BE2C (cell line): ENCODE data around the gene GHRL. TPM values are rescaled to one million over a fixed set of nuclear protein-coding genes. Genes with fewer than 3 reads are reported as not detected.

Source experiments
- DNase-seq: peaks from one replicate; pipeline ENCODE4 v3.0.0-alpha.2; 2020
- H3K27me3 ChIP-seq: fragments of 250-450 bp; sonication (Bioruptor Pico); 2 replicates; pipeline ENCODE4 v1.5.1; 2020; ENCODE audit warnings: mild to moderate bottlenecking
- H3K36me3 ChIP-seq: fragments of 250-450 bp; sonication (Bioruptor Pico); 2 replicates; pipeline ENCODE4 v1.5.1; 2020; ENCODE audit warnings: mild to moderate bottlenecking
- H3K4me1 ChIP-seq: fragments of 250-450 bp; sonication (Bioruptor Pico); 2 replicates; pipeline ENCODE4 v1.5.1; 2020
- H3K4me3 ChIP-seq: 2 replicates; pipeline ENCODE4 v1.5.1; 2011; ENCODE audit warnings: low read depth, low read length
- H3K9me3 ChIP-seq: fragments of 250-450 bp; sonication (Bioruptor Pico); 2 replicates; pipeline ENCODE4 v1.5.1; 2020
- polyA plus RNA-seq: library from polyadenylated mRNA; unstranded; fragments of >200 nt; gene quantifications from one replicate; pipeline ENCODE4 v1.2.1, GENCODE V29; 2012; ENCODE audit warnings: low read depth, missing spikeins; ENCODE audit not compliant: insufficient read length, insufficient read depth
- TF ChIP-seq, protein P1 (sequence below): IDR thresholded peaks from 2 replicates; pipeline ENCODE4 v1.5.1; 2012; ENCODE audit warnings: mild to moderate bottlenecking, low read depth, low read length

The GHRL gene
- not detected for polyA plus RNA-seq

GRCh38 chr3:10292505-10293419 is at the start of gene GHRL:
TSS of gene GHRL (minus strand) at chr3:10292947. CDS start at chr3:10290180, 2,767 bp downstream.
- no peak within 1 kb of the TSS for H3K4me3 ChIP-seq
- DNase-seq, result no peak
- no peaks in the 10 kb centered on the region for H3K36me3 ChIP-seq
- TF ChIP-seq, protein P1, sequence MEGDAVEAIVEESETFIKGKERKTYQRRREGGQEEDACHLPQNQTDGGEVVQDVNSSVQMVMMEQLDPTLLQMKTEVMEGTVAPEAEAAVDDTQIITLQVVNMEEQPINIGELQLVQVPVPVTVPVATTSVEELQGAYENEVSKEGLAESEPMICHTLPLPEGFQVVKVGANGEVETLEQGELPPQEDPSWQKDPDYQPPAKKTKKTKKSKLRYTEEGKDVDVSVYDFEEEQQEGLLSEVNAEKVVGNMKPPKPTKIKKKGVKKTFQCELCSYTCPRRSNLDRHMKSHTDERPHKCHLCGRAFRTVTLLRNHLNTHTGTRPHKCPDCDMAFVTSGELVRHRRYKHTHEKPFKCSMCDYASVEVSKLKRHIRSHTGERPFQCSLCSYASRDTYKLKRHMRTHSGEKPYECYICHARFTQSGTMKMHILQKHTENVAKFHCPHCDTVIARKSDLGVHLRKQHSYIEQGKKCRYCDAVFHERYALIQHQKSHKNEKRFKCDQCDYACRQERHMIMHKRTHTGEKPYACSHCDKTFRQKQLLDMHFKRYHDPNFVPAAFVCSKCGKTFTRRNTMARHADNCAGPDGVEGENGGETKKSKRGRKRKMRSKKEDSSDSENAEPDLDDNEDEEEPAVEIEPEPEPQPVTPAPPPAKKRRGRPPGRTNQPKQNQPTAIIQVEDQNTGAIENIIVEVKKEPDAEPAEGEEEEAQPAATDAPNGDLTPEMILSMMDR, result no peak
- H3K4me1 ChIP-seq, result no peaks in the 10 kb centered on the region
- H3K9me3 ChIP-seq, result no peaks in the 10 kb centered on the region
- H3K27me3 ChIP-seq, result no peaks in the 10 kb centered on the region

DNA sequence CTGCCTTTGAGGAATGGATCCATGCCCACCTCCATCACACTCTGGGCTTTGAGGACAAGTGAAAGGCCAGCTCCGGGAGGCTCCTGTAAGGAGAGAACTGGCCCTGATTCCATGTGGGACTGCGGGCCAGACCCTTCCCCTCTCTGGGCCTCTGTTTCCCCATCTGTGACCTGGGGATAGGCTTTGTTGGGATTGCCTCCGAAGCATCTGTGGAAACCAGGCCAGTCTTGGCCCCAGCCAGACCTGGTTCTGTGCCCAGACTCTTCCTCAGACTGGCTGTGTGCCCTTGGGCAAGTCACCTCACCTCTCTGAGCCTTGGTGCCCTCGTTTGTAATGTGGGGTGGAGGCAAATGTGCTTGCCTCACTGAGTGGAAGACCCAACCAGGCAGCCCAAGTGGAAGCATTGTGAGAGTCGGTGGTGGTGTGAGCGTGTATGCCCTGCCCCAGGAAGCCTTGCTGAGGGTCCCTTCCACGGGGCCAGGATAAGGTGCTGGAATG is 49.2 kb upstream of the GHRL start:
- DNase-seq, result no peak
- Histone ChIP-seq H3K36me3 (no peaks in the 10 kb centered on the region), H3K4me1 (no peaks in the 10 kb centered on the region)

DNA sequence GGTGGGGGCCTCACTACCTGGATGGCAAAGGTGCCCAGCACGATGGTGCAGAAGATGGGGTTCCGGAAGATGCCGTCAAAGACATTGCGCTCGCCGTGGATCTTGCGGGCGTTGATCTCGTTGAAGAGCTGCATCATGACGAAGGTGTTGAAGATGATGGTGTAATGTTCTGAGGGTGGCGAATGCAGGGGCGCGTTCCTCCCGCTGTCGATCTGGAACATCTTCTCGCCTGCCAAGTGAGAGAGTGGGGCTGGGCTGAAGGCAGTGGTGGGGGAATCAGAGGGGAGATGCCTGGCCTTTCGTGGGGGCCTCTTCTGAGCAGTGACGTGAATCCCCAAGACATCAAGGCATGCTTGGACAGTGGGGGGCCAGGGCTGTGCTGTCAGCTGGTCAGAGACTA is 47.7 kb upstream of the GHRL start:
- no peak for DNase-seq
- TF ChIP-seq, protein P1, result no peak
- no peaks in the 10 kb centered on the region for H3K36me3 ChIP-seq
- H3K4me1 ChIP-seq, result no peaks in the 10 kb centered on the region
- no peaks in the 10 kb centered on the region for H3K27me3 ChIP-seq
- no peaks in the 10 kb centered on the region for H3K9me3 ChIP-seq
- H3K4me3 ChIP-seq, result no peak overlapping the region

More for the DNA sequence above, 49.2 kb upstream of the GHRL start:
- Histone ChIP-seq H3K9me3 (no peaks in the 10 kb centered on the region), H3K4me3 (no peak overlapping the region), H3K27me3 (no peaks in the 10 kb centered on the region)
- TF ChIP-seq, protein P1, result no peak

DNA sequence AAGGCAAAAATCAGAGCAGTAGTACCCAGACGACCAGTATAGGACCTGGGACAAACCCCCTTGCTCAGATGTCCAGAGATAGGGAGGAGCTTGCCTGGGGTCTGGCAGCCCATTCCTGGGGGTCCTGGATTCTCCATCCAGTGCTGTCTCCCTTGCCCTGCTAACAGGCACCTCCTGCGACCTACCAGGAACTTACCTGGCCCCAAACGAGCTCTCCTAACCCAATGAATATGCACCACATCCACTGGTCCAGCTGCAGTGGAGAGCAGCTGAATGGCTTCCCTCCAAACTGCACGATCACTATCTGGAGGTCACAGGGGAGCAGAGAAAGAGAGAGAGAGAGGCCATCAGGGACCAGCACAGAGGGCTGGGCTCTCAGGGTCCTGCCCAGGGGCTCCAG is 47.3 kb upstream of the GHRL start:
- Histone ChIP-seq H3K4me3 (no peak overlapping the region), H3K4me1 (no peaks in the 10 kb centered on the region), H3K27me3 (no peaks in the 10 kb centered on the region), H3K36me3 (no peaks in the 10 kb centered on the region), H3K9me3 (no peaks in the 10 kb centered on the region)
- no peak for DNase-seq
- TF ChIP-seq, protein P1, result no peak

GRCh38 chr3:10339376-10339955 is 46.7 kb upstream of the GHRL start:
- H3K4me3 ChIP-seq, result no peak overlapping the region
- H3K36me3 ChIP-seq, result no peaks in the 10 kb centered on the region
- H3K9me3 ChIP-seq, result no peaks in the 10 kb centered on the region
- TF ChIP-seq, protein P1, result no peak
- H3K4me1 ChIP-seq, result no peaks in the 10 kb centered on the region
- no peaks in the 10 kb centered on the region for H3K27me3 ChIP-seq
- no peak for DNase-seq
